IMR-90 (cell line): ENCODE measurements around the gene SOX8. TPM values are rescaled to one million over a fixed set of nuclear protein-coding genes. Genes with fewer than 3 reads are reported as not detected.

Experiments
- ATAC-seq: fragments of 200-7000 bp; cut with Tn5 transposase; 2 replicates; pipeline ENCODE4 v1.9.1; 2020; ENCODE audit warnings: low read depth, mild to moderate bottlenecking, moderate library complexity
- BruUV-seq: library from RNA; stranded (reverse); fragments of 400-500 nt; replicated peaks from 2 replicates; lab custom pipeline; 2021; lab: Mats Ljungman, UMichigan
- CTCF ChIA-PET: fragments of 300-600 bp; formaldehyde crosslinking; extraction: SDS; loops from one replicate; lab custom pipeline; 2021; ENCODE audit warnings: antibody characterized with exemption; lab: Yijun Ruan, JAX
- POLR2A ChIA-PET: fragments of 300-600 bp; sonication (Branson Sonifier 250); formaldehyde crosslinking; loops from one replicate; lab custom pipeline; 2022; ENCODE audit warnings: antibody characterized with exemption; ENCODE audit not compliant: unreplicated experiment; lab: Charles Lee
- DNase-seq: peaks from one replicate; pipeline ENCODE4 v3.0.0; 2013
- H2AFZ ChIP-seq: replicated peaks from 2 replicates; pipeline ENCODE3; 2013; ENCODE audit warnings: low read length, mild to moderate bottlenecking; ENCODE audit not compliant: poor library complexity
- H2AK5ac ChIP-seq: 2 replicates; pipeline ENCODE4 v1.6.1; 2013; ENCODE audit warnings: low read depth, low read length, inconsistent platforms
- H2AK9ac ChIP-seq: replicated peaks from 2 replicates; pipeline ENCODE3; 2013; ENCODE audit warnings: mild to moderate bottlenecking, low read depth, low read length, moderate library complexity; ENCODE audit not compliant: poor library complexity
- H2BK120ac ChIP-seq: 2 replicates; pipeline ENCODE4 v1.6.1; 2013; ENCODE audit warnings: low read depth, low read length, inconsistent platforms
- H2BK15ac ChIP-seq: 3 replicates; pipeline ENCODE4 v1.6.1; 2013; ENCODE audit warnings: low read depth, low read length, inconsistent platforms
- H2BK20ac ChIP-seq: 2 replicates; pipeline ENCODE4 v1.6.1; 2013; ENCODE audit warnings: low read depth, mild to moderate bottlenecking, inconsistent platforms, low read length, moderate library complexity
- H2BK5ac ChIP-seq: 2 replicates; pipeline ENCODE4 v1.6.1; 2013; ENCODE audit warnings: mild to moderate bottlenecking, low read depth, low read length, inconsistent platforms; ENCODE audit not compliant: poor library complexity, severe bottlenecking
- H3K14ac ChIP-seq: replicated peaks from 2 replicates; pipeline ENCODE4 v1.6.1; 2013; ENCODE audit warnings: low read depth, low read length, inconsistent platforms
- H3K18ac ChIP-seq: 2 replicates; pipeline ENCODE4 v1.6.1; 2013; ENCODE audit warnings: low read depth, low read length, control low read depth
- H3K23ac ChIP-seq: 2 replicates; pipeline ENCODE4 v1.6.1; 2013; ENCODE audit warnings: low read depth, low read length, inconsistent platforms
- H3K27ac ChIP-seq: 2 replicates; pipeline ENCODE4 v1.5.1; 2013; ENCODE audit warnings: mild to moderate bottlenecking, control low read depth, low read length; ENCODE audit not compliant: insufficient read depth
- H3K27me3 ChIP-seq: 2 replicates; pipeline ENCODE4 v1.6.1; 2013; ENCODE audit warnings: low read length; ENCODE audit not compliant: control insufficient read depth, insufficient read depth
- H3K36me3 ChIP-seq: 2 replicates; pipeline ENCODE4 v1.6.1; 2013; ENCODE audit warnings: low read length, mixed read lengths; ENCODE audit not compliant: control insufficient read depth, insufficient read depth
- H3K4ac ChIP-seq: 2 replicates; pipeline ENCODE4 v1.6.1; 2013; ENCODE audit warnings: low read depth, low read length, inconsistent platforms
- H3K4me1 ChIP-seq: 2 replicates; pipeline ENCODE4 v1.6.1; 2013; ENCODE audit warnings: low read length, mixed read lengths; ENCODE audit not compliant: control insufficient read depth, insufficient read depth
- H3K4me2 ChIP-seq: 2 replicates; pipeline ENCODE4 v1.6.1; 2013; ENCODE audit warnings: low read depth, mild to moderate bottlenecking, control low read depth, low read length, moderate library complexity
- H3K4me3 ChIP-seq: 2 replicates; pipeline ENCODE4 v1.5.1; 2013; ENCODE audit warnings: low read depth, mild to moderate bottlenecking, control low read depth, low read length, moderate library complexity; ENCODE audit not compliant: insufficient read depth
- H3K56ac ChIP-seq: 2 replicates; pipeline ENCODE4 v1.6.1; 2013; ENCODE audit warnings: low read length, inconsistent platforms; ENCODE audit not compliant: insufficient read depth; ENCODE audit errors: extremely low read depth
- H3K79me1 ChIP-seq, 2 experiments: 2 replicates each; pipeline ENCODE4 v1.6.1; 2013; ENCODE audit warnings: low read length in 2 of 2, inconsistent platforms in 1 of 2, low read depth in 1 of 2
- H3K9ac ChIP-seq: 2 replicates; pipeline ENCODE4 v1.6.1; 2013; ENCODE audit warnings: low read depth, low read length, control low read depth
- H3K9me1 ChIP-seq: 2 replicates; pipeline ENCODE4 v1.6.1; 2013; ENCODE audit warnings: low read length, inconsistent platforms; ENCODE audit not compliant: insufficient read depth
- H3K9me3 ChIP-seq: 2 replicates; pipeline ENCODE4 v1.6.1; 2013; ENCODE audit warnings: low read length; ENCODE audit not compliant: control insufficient read depth, insufficient read depth
- H4K20me1 ChIP-seq: 2 replicates; pipeline ENCODE4 v1.6.1; 2013; ENCODE audit warnings: low read length, inconsistent platforms; ENCODE audit not compliant: insufficient read depth
- H4K5ac ChIP-seq: 2 replicates; pipeline ENCODE4 v1.6.1; 2013; ENCODE audit warnings: mild to moderate bottlenecking, low read depth, low read length, control low read depth
- H4K8ac ChIP-seq, 2 experiments: 2 replicates each; pipeline ENCODE4 v1.6.1; 2013; ENCODE audit warnings: low read depth in 2 of 2, low read length in 2 of 2, control low read depth in 1 of 2, inconsistent platforms in 1 of 2
- H4K91ac ChIP-seq: 2 replicates; pipeline ENCODE4 v1.6.1; 2013; ENCODE audit warnings: low read depth, low read length, inconsistent platforms; ENCODE audit not compliant: insufficient read depth
- CEBPB ChIP-seq: IDR thresholded peaks from 2 replicates; pipeline ENCODE4 v1.6.1; 2012; ENCODE audit warnings: low read depth, low read length, improper control_type of control experiment
- MAFK ChIP-seq: IDR thresholded peaks from 2 replicates; pipeline ENCODE4 v1.6.1; 2012; ENCODE audit warnings: low read depth, low read length, improper control_type of control experiment
- NFE2L2 ChIP-seq: fragments of 150-350 bp; IDR thresholded peaks from 2 replicates; pipeline ENCODE4 v1.6.1; 2016; ENCODE audit warnings: low read depth, mild to moderate bottlenecking, low read length
- RCOR1 ChIP-seq: IDR thresholded peaks from 2 replicates; pipeline ENCODE4 v1.6.1; 2012; ENCODE audit warnings: mild to moderate bottlenecking, low read length, improper control_type of control experiment; ENCODE audit not compliant: insufficient replicate concordance
- SMC3 ChIP-seq: fragments of 150-350 bp; IDR thresholded peaks from 2 replicates; pipeline ENCODE4 v1.6.1; 2016; ENCODE audit warnings: low read depth, mild to moderate bottlenecking, antibody characterized with exemption, low read length, moderate library complexity
- WGBS, 2 experiments: methylation state at CpG; one replicate each; pipeline versions ENCODE4 v1.1.5 to v1.1.7; 2013; ENCODE audit warnings: missing lambda C conversion rate in 2 of 2; ENCODE audit not compliant: insufficient read length in 1 of 2; ENCODE audit errors: extremely low coverage in 2 of 2; 5-methylcytosine and 5-hydroxymethylcytosine counted together
- dilution Hi-C: fragments of 300-500 bp; cut with HindIII; formaldehyde crosslinking; loops from one replicate; pipeline ENCODE4 v1.14.3; 2018; ENCODE audit warnings: low sequenced_read_pairs; ENCODE audit not compliant: unreplicated experiment
- in situ Hi-C: fragments of 300-500 bp; cut with MboI; formaldehyde crosslinking; loops from 3 replicates; pipeline ENCODE4 v1.14.3; 2019; ENCODE audit warnings: low sequenced_read_pairs, inconsistent platforms, mixed read lengths
- intact Hi-C: fragments of 100-400 bp; cut with micrococcal nuclease; formaldehyde crosslinking; loops from 2 replicates; pipeline ENCODE4 v1.10.0; 2022
- polyA plus RNA-seq, 3 experiments: library from polyadenylated mRNA; depleted of rRNA; stranded (reverse); fragments of >200 nt; gene quantifications; 2 replicates each; pipeline ENCODE4 v1.2.3, GENCODE V29; 2012; ENCODE audit warnings: low replicate concordance in 1 of 3
- total RNA-seq: library from RNA; depleted of rRNA; stranded (reverse); fragments of >200 nt; gene quantifications from 2 replicates; pipeline ENCODE4 v1.2.3, GENCODE V29; 2012
- TF ChIP-seq, protein P1 (sequence below): fragments of 150-350 bp; IDR thresholded peaks from 2 replicates; pipeline ENCODE4 v1.6.1; 2016; ENCODE audit warnings: low read depth, mild to moderate bottlenecking, low read length, moderate library complexity, borderline replicate concordance

Gene SOX8
- total and polyA plus RNA-seq, 2 of the 4 experiments (the other 2 are of a cell fraction), result under 0.01 to 0.26 TPM

DNA sequence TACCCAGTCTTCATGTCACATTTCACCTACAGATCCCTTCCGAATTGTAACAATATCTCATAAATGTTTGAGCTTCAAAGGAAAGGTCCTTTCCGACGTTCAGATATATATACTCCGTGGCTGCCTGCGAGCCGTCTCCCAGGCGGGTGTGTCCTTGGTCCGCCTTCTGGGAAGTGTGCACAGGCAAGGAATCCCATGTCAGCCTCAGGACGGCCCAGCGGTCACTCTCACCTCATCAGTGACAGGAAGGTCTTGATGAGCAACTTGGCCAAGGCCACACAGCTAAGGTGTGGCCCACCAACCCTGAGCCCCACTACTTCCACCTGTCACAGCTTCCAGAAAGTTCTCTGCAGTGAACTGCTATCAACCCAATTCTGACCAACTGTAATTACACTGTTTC is 15.1 kb upstream of the SOX8 start:
- Histone ChIP-seq H3K4ac (no peak overlapping the region), H4K8ac (no peak overlapping the region), H3K9ac (no peak overlapping the region), H3K4me1 (peaks cover 8% of the 10 kb centered on the region), H3K4me2 (no peak overlapping the region), H3K4me3 (no peak overlapping the region), H2BK5ac (no peak overlapping the region), H4K91ac (no peak overlapping the region), H2AFZ (no peak overlapping the region), H3K9me1 (peaks cover 7% of the 10 kb centered on the region), H3K79me1 (peaks cover 14 to 15% of the 10 kb centered on the region in 2 experiments), H3K9me3 (peaks cover 11% of the 10 kb centered on the region; the same call in 1 of the 2 replicates), H3K56ac (no peak overlapping the region), H2BK20ac (no peak overlapping the region), H3K27me3 (peaks cover 3% of the 10 kb centered on the region; the same call in 1 of the 2 replicates), H2AK5ac (no peak overlapping the region), H2BK15ac (no peak overlapping the region), H3K18ac (no peak overlapping the region), H4K20me1 (0 out of 2 replicates have a peak, but pooled peaks cover 7% of the 10 kb centered on the region), H4K5ac (no peak overlapping the region), H3K36me3 (peaks cover 12% of the 10 kb centered on the region), H2BK120ac (no peak overlapping the region), H3K27ac (no peak overlapping the region), H3K23ac (no peak overlapping the region), H3K14ac (no peak overlapping the region), H2AK9ac (no peak overlapping the region)
- ATAC-seq (no peak), DNase-seq (no peak)
- BruUV-seq, result no TSS peak
- ChIA-PET CTCF (no interaction called here), POLR2A (no interaction called here)
- in situ Hi-C loops (no loop called here), intact Hi-C loops (no loop called here), dilution Hi-C loops (no loop called here)
- WGBS, 2 experiments, result 97% methylated on average over 10 of the region's 10 CpGs; no CpG with 5 or more reads in 1 of the 2 experiments
- TF ChIP-seq, protein P1, sequence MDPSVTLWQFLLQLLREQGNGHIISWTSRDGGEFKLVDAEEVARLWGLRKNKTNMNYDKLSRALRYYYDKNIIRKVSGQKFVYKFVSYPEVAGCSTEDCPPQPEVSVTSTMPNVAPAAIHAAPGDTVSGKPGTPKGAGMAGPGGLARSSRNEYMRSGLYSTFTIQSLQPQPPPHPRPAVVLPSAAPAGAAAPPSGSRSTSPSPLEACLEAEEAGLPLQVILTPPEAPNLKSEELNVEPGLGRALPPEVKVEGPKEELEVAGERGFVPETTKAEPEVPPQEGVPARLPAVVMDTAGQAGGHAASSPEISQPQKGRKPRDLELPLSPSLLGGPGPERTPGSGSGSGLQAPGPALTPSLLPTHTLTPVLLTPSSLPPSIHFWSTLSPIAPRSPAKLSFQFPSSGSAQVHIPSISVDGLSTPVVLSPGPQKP, result no peak
- TF ChIP-seq CEBPB (no peak), RCOR1 (no peak), SMC3 (no peak), NFE2L2 (no peak), MAFK (no peak)
